H1 (cell line): Measurements from ENCODE around the gene ITLN1. TPM values are rescaled to one million over a fixed set of nuclear protein-coding genes. Genes with fewer than 3 reads are reported as not detected.

Experiments
- CHD2 ChIP-seq: IDR thresholded peaks from 2 replicates; pipeline ENCODE4 v1.6.1; 2012; ENCODE audit warnings: low read length, improper control_type of control experiment
- SIX5 ChIP-seq: IDR thresholded peaks from 2 replicates; pipeline ENCODE4 v1.6.1; 2011; ENCODE audit warnings: mild to moderate bottlenecking, low read depth, low read length
- polyA plus RNA-seq, 7 experiments: library from polyadenylated mRNA; depleted of rRNA in 3 of 7; stranded (reverse) in 5 of 7; unstranded in 2 of 7; fragments of >200 nt in 5 of 7; fragments of 200-250 nt in 2 of 7; gene quantifications; 1 replicate in 5 of 7; 2 replicates in 1 of 7; 4 replicates in 1 of 7; pipeline versions ENCODE4 v1.2.1 to v1.2.3, GENCODE V29; 2011 to 2013; ENCODE audit warnings: missing spikeins in 2 of 7, mixed read lengths in 2 of 7
- total RNA-seq: library from RNA; stranded (reverse); fragmentation: NEBNext Ultra II Directional; extraction: Animal tissue kit (Norgen Biotek cat#: 25700); gene quantifications from 2 replicates; pipeline ENCODE4 v1.2.1, GENCODE V29; 2021

The ITLN1 gene
- total and polyA plus RNA-seq, 2 of the 8 experiments (the other 6 are each of a cell fraction or from before 2014, with no cell fraction given) = not detected

DNA sequence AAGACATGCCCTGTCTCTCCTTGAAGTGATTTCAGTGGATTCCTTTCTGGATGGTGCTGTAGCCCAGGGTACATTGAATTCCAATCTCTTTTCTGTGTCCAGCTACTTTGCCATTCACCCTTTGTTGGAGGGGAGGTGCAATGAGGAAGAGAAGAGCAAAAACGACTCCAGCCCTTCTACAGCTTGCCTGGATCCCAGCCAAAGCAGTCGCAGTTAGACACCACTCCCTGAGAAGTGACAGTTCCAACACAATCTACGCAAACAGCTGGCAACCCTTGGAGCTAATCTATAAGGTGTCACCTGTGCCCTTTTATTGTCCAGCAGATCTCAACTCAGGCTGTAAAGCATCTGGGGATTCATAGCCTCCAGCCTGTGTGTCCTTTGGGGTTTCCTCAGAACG is 26.9 kb downstream of the ITLN1 start (continued):
- TF ChIP-seq CHD2 = no peak
- TF ChIP-seq SIX5 = no peak
